Mucosa of rectum (tissue), 2 donors: ENCODE data around the gene HOOK1.
"Not testable (repeated sequence)": the region's sequence is repeated elsewhere in the genome, so short reads cannot be mapped to it uniquely, and the experiment has no call there.

ENCODE experiments used
- H3K27ac ChIP-seq, 2 donors: one replicate each; pipeline ENCODE4 v1.7.0; 2013; ENCODE audit warnings: inconsistent platforms in 2 of 2, low read depth in 2 of 2, low read length in 2 of 2
- H3K27me3 ChIP-seq, 2 donors: one replicate each; pipeline ENCODE4 v1.7.0; 2013; ENCODE audit warnings: low read length in 2 of 2; ENCODE audit not compliant: control insufficient read depth in 2 of 2, insufficient read depth in 2 of 2
- H3K36me3 ChIP-seq, 2 donors: one replicate each; pipeline ENCODE4 v1.7.0; 2013; ENCODE audit warnings: low read length in 2 of 2; ENCODE audit not compliant: control insufficient read depth in 2 of 2, insufficient read depth in 2 of 2
- H3K4me1 ChIP-seq, 2 donors: one replicate each; pipeline ENCODE4 v1.7.0; 2013; ENCODE audit warnings: low read length in 2 of 2, mild to moderate bottlenecking in 1 of 2; ENCODE audit not compliant: control insufficient read depth in 2 of 2, insufficient read depth in 2 of 2
- H3K4me3 ChIP-seq, 2 donors: one replicate each; pipeline ENCODE4 v1.7.0; 2013; ENCODE audit warnings: low read length in 2 of 2
- H3K9ac ChIP-seq, 2 donors: one replicate each; pipeline ENCODE4 v1.7.0; 2013; ENCODE audit warnings: low read length in 2 of 2, low read depth in 1 of 2, mild to moderate bottlenecking in 1 of 2
- H3K9me3 ChIP-seq, 2 donors: one replicate each; pipeline ENCODE4 v1.7.0; 2013; ENCODE audit warnings: low read length in 2 of 2; ENCODE audit not compliant: control insufficient read depth in 2 of 2
- donor health status: healthy.
- donor health status: Normal muscosa, but diverticular disease.

The HOOK1 gene

DNA sequence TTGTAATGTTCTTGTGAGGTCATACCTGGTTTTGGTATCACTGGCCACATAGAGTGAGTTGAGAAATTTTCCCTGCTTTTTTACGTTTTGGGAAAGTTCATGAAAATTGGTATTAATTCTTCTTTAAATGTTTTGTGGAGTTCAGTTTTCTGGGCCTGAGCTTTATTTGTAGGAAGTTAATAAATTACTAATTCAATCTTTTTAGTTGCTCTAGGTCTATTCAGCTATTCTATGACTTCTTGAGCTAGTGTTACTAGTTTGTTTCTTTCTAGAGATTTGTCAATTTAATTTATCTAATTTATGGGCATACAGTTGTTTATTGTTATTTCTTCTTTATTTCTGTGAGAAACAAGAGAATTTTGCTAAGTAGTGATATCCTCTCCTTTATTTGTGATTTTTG lies 37.4 kb downstream of the HOOK1 start:
- H3K27me3 ChIP-seq, result no peaks in the 10 kb centered on the region

DNA sequence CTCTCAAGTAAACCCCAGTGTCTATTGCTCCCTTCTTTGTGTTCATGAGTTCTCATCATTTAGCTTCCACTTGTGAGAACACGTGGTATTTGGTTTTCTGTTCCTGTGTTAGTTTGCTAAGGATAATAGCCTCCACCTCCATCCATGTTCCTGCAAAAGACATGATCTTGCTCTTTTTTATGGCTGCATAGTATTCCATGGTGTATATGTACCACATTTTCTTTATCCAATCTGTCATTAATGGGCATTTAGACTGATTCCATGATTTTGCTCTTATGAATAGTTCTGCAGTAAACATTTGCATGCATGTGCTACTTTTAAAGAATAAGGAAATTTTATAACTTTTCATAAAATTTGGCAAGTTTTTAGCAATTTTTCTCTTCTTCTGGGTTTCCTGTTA lies 40.5 kb downstream of the HOOK1 start:
- not testable (repeated sequence) for H3K4me3 ChIP-seq, H3K9me3 ChIP-seq, H3K9ac ChIP-seq, H3K36me3 ChIP-seq, H3K27ac ChIP-seq, H3K27me3 ChIP-seq
- H3K4me1 ChIP-seq, result peaks cover 6 to 19% of the 10 kb centered on the region in 2 donors

More for the DNA sequence above, 37.4 kb downstream of the HOOK1 start:
- H3K9me3 ChIP-seq, result no peaks in the 10 kb centered on the region
- H3K4me3 ChIP-seq, result no peak overlapping the region
- H3K4me1 ChIP-seq, result peaks cover 3 to 9% of the 10 kb centered on the region in 2 donors
- H3K36me3 ChIP-seq, result peaks cover 4 to 8% of the 10 kb centered on the region in 2 donors
- H3K27ac ChIP-seq, result no peak overlapping the region
- no peak overlapping the region for H3K9ac ChIP-seq

DNA sequence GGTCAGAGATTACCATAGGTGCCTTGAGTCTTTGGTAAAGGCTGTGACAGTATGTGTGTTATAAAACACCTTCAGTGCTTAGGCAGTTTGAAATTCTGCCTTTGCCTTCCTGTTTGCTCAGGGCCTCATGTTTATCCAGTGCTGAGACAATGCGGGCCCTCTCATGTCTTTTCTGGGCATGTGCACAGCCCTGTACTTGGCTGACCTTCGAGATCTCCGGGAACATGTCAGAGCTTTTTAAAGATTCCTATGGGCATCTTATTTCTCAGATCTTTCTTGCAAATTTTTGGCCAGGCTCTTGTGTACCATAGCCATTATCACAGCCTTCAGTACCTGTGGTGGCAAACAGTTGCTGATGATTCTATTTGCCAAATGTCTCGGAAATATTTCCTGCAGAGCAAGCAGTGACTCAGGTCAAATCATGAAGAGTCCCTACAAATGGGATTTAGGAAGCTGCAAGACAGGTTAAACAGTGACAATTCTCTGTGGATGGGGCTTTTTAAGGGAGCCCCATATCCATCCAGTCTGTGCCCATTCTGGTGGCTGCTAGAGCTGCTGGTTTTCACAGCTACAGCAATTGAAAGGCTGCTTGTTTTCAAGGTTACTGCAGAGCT lies 42.1 kb downstream of the HOOK1 start:
- H3K4me3 ChIP-seq, result no peak overlapping the region
- H3K27ac ChIP-seq, result peak overlapping the region; percentile 74 to 75
- peaks cover 9 to 19% of the 10 kb centered on the region in 2 donors for H3K4me1 ChIP-seq
- no peaks in the 10 kb centered on the region for H3K36me3 ChIP-seq
- no peaks in the 10 kb centered on the region for H3K27me3 ChIP-seq
- no peaks in the 10 kb centered on the region for H3K9me3 ChIP-seq
- no peak overlapping the region for H3K9ac ChIP-seq

DNA sequence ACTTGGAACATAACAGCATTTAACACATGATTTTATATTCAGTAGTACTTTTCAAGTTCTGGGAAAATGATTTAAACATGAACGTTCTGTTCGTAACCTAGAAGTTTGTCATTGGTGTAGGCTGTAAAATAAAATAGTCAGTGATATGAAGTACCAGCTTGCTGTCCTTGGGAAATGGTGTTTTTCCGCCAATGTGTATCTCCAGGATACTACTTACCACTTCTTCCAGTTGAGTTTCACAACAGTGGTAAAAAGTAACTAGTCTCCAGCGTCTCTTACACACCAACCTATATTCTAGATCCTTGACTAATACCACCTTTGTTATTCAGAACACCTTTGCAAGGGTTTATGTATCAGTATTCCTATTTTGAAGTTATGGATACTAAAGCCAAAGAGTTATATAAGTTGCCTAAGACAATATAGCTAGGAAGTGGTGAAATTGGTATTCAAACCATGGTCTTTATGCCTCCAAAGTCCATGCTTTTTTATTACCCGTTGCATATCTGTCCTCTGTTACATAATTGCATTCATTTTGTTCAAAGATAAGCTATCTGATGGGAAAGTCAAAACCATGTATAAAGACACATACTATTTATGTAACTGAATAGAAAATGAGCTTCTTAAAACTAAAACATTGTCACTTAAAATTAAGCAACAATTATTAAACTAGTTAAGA lies 43.1 kb downstream of the HOOK1 start:
- Histone ChIP-seq H3K27ac (peak overlapping the region; percentile 74 to 75), H3K4me3 (peak overlapping the region in 1 of 2 donors; percentile 27), H3K36me3 (no peaks in the 10 kb centered on the region), H3K9ac (peak overlapping the region in 1 of 2 donors; percentile 1), H3K4me1 (peaks cover 9 to 19% of the 10 kb centered on the region in 2 donors), H3K9me3 (no peaks in the 10 kb centered on the region), H3K27me3 (no peaks in the 10 kb centered on the region)

DNA sequence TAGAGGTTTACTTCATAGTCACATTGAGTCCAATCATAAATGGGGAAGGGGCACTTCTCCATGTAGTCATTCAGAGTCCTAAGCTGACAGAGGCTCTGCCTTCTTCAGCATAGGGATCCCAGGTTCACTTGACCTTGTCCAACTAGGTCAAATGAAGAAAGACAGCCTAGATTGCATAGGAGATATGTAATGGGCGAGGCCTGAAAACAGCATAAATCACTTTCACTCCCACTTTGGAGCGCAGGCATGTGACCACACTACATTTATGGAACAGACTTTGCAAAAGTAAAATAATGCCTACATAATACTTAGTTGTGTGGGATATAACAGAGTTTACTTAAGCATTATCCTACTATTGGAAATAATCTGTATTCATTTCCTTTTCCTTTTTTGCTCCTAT lies 51.7 kb downstream of the HOOK1 start:
- H3K9ac ChIP-seq, result no peak overlapping the region
- peaks cover 11 to 18% of the 10 kb centered on the region in 2 donors for H3K36me3 ChIP-seq
- H3K4me3 ChIP-seq, result no peak overlapping the region
- H3K27ac ChIP-seq, result no peak overlapping the region
- H3K4me1 ChIP-seq, result no peaks in the 10 kb centered on the region
- no peaks in the 10 kb centered on the region for H3K9me3 ChIP-seq
- H3K27me3 ChIP-seq, result no peaks in the 10 kb centered on the region

DNA sequence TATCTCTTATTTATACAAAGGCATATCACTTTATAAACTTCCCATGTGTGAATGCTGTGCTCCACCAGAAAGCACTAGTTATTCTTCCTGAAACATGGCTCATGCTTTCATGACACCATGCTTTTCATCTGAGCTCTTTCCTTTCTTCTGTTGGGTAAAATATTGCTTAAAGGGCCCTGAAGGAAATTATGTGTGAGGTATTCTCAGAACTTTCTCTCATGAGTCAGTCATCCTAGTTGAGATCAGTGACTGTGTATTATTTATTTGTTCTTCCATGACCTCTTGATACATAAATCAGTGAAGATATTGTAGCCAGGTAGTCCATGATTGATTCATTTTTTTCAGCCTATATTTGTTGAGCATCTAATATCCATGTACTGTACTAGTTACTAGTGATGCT lies 57.0 kb downstream of the HOOK1 start:
- Histone ChIP-seq H3K9me3 (no peaks in the 10 kb centered on the region), H3K36me3 (peaks cover 14 to 18% of the 10 kb centered on the region in 2 donors), H3K27ac (no peak overlapping the region), H3K4me3 (no peak overlapping the region), H3K4me1 (no peaks in the 10 kb centered on the region), H3K27me3 (no peaks in the 10 kb centered on the region), H3K9ac (no peak overlapping the region)

DNA sequence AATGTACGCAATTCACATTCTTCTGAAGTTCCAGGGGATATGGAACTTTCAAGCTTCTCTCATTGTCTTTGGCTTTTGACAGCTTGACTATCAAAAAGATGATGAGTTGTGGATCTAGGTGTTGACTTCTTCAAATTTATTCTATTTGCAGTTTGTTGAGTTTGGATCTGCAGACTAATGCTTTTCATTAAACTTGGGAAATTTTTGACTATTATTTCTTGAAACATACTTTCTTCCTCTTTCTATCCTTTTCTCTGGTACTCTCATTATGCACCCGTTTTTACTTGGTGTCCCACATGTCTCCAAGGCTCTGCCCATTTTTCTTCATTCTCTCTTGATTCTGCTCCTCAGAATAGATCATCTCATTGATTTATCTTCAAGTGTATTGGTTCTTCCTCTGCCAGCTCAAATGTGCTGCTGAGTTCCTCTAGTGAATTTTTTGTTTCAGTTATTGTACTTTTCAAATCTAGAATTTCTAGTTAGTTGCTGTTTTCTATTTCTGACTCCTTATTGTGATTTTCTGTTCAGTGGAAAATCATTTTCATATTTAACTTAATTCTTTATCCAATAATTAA lies 62.4 kb downstream of the HOOK1 start:
- no peaks in the 10 kb centered on the region for H3K9me3 ChIP-seq
- no peaks in the 10 kb centered on the region for H3K36me3 ChIP-seq
- no peak overlapping the region for H3K27ac ChIP-seq
- H3K4me1 ChIP-seq, result peaks cover 0 to 9% of the 10 kb centered on the region in 2 donors
- no peak overlapping the region for H3K4me3 ChIP-seq
- H3K27me3 ChIP-seq, result no peaks in the 10 kb centered on the region
- no peak overlapping the region for H3K9ac ChIP-seq

DNA sequence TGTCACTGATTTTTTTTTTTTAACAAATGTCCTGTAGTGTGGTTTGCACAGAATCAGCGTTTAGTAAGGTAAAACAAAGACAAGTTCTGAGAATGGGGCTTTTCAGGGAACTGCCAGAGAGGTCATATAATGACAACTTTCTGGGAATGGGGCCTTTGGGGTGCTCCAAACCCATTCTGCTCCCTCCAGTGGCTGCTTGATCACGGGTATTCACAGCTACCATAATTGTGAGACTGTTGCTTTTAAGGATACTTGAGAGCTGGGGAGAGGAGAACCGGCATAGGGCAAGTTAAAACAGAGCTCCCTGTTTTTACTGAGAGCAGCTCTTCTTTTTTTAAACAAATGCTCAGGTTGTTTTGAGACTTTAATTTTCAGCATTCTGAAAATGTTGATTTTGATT lies 63.6 kb downstream of the HOOK1 start:
- H3K36me3 ChIP-seq, result no peaks in the 10 kb centered on the region
- no peak overlapping the region for H3K9ac ChIP-seq
- H3K4me3 ChIP-seq, result no peak overlapping the region
- no peaks in the 10 kb centered on the region for H3K9me3 ChIP-seq
- H3K4me1 ChIP-seq, result peaks cover 0 to 9% of the 10 kb centered on the region in 2 donors
- no peak overlapping the region for H3K27ac ChIP-seq
- no peaks in the 10 kb centered on the region for H3K27me3 ChIP-seq

DNA sequence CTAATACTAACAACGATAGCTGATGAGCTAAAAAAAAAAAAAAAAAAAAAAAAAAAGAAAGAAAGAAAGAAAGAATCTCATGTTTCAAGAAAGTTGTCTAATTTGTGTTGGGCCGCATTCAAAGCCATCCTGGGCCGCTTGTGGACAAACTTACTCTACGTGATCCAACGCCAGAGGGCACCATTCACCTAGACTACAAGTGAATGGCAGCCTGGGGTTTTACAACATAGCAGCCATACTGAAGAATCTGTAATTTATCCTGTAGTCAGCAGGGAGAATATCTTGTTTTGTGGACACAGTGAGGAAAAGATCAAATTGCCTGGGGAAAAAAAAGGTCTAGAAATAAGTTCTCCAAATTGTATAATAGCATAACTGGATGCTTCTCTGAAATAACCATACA lies 64.8 kb downstream of the HOOK1 start:
- H3K4me3 ChIP-seq, result no peak overlapping the region
- no peaks in the 10 kb centered on the region for H3K9me3 ChIP-seq
- H3K9ac ChIP-seq, result no peak overlapping the region
- H3K36me3 ChIP-seq, result no peaks in the 10 kb centered on the region
- peaks cover 0 to 9% of the 10 kb centered on the region in 2 donors for H3K4me1 ChIP-seq
- H3K27ac ChIP-seq, result no peak overlapping the region
- H3K27me3 ChIP-seq, result no peaks in the 10 kb centered on the region

DNA sequence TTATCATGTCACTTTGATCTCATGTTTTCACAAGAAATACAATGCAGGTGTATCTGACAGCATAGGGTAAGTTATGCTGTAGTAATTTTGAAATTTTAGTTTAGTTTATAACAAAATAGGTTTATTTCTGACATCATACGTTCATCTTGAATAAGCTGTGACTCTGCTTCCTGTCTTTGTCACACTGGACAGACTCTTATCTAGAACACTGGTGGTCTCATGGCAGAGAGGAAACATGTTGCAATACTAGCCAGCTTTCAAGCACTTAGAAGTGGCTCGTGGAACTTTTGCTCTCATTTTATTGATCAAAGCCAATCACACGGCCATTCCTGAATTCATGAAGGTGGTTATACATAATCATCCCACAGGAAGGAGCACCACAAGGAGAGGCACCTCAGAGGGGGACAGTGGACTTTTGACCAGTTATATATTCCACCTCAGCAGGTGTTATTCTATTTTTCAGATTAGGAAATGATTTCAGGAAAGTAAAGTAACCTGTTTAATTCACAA lies 65.3 kb downstream of the HOOK1 start:
- Histone ChIP-seq H3K9me3 (no peaks in the 10 kb centered on the region), H3K4me1 (peaks cover 0 to 9% of the 10 kb centered on the region in 2 donors), H3K4me3 (no peak overlapping the region), H3K9ac (no peak overlapping the region), H3K36me3 (no peaks in the 10 kb centered on the region), H3K27me3 (no peaks in the 10 kb centered on the region), H3K27ac (no peak overlapping the region)
